ENCODE results near the gene SOWAHD. TPM values are rescaled to one million over a fixed set of nuclear protein-coding genes. Genes with fewer than 3 reads are reported as not detected.
A peak's percentile ranks its signal among the peaks of the same experiment; 100 is the strongest.
"Not testable (repeated sequence)": the region's sequence is repeated elsewhere in the genome, so short reads cannot be mapped to it uniquely, and the experiment has no call there.

Gene SOWAHD
- total and polyA plus RNA-seq, 3 experiments from 2014 or later = 0.33 to 0.84 (median 0.55) TPM

GRCh38 chrX:119760026-119760877 is 1.9 kb downstream of the SOWAHD start:
- Mint-ChIP-seq H3K27ac (peak overlapping the region in 4 of 8 donors; percentile 11 to 68 (median 40)), H3K27me3 (peaks cover 0 to 2% of the 10 kb centered on the region in 2 donors)

GRCh38 chrX:119762718-119763117 is 4.3 kb downstream of the SOWAHD start:
- no peaks in the 10 kb centered on the region for H3K9me3 Mint-ChIP-seq
- DNase-seq = no peak
- no peaks in the 10 kb centered on the region for H3K36me3 Mint-ChIP-seq
- Histone ChIP-seq H3K36me3 (ENCODE audit: insufficient read depth, low read length) (no peaks in the 10 kb centered on the region), H3K9me3 (ENCODE audit: low read length) (no peaks in the 10 kb centered on the region), H3K27ac (ENCODE audit: low read depth, low read length) (no peak overlapping the region), H3K4me3 (ENCODE audit: low read length) (no peak overlapping the region), H3K27me3 (ENCODE audit: insufficient read depth, low read length, poor library complexity, severe bottlenecking) (no peaks in the 10 kb centered on the region), H3K4me1 (ENCODE audit: insufficient read depth, low read length) (peaks cover 3% of the 10 kb centered on the region)
- CTCF ChIA-PET = interaction anchor here (1.4 kb wide), 1 partner anchor 9 kb away, joined by 4 read pairs; no protein-coding TSS in a partner anchor
- POLR2A ChIA-PET = no interaction called here
- no peaks in the 10 kb centered on the region for H3K27me3 Mint-ChIP-seq
- H3K4me1 Mint-ChIP-seq = peaks cover 2 to 27% (median 6%) of the 10 kb centered on the region in 3 donors
- H3K27ac Mint-ChIP-seq = peak overlapping the region in 2 of 8 donors; percentile 23 to 87
- peak overlapping the region in 1 of 7 donors; percentile 68 for H3K4me3 Mint-ChIP-seq

More at GRCh38 chrX:119760026-119760877, 1.9 kb downstream of the SOWAHD start:
- Histone ChIP-seq H3K36me3 (ENCODE audit: insufficient read depth, low read length) (no peaks in the 10 kb centered on the region), H3K27me3 (ENCODE audit: insufficient read depth, low read length, poor library complexity, severe bottlenecking) (no peaks in the 10 kb centered on the region), H3K9me3 (ENCODE audit: low read length) (no peaks in the 10 kb centered on the region), H3K27ac (ENCODE audit: low read depth, low read length) (no peak overlapping the region), H3K4me3 (ENCODE audit: low read length) (no peak overlapping the region), H3K4me1 (ENCODE audit: insufficient read depth, low read length) (peaks cover 28% of the 10 kb centered on the region)
- H3K4me3 Mint-ChIP-seq = peak overlapping the region in 6 of 7 donors; percentile 26 to 87 (median 52)
- CTCF ChIA-PET = interaction anchor here (1.0 to 1.4 kb wide), 3 partner anchors 15 to 61 kb away, joined by 3 to 6 read pairs (median 4); no protein-coding TSS in a partner anchor
- POLR2A ChIA-PET = interaction anchor here (0.9 kb wide), 1 partner anchor 29 kb away, joined by 3 read pairs; no protein-coding TSS in a partner anchor
- no peaks in the 10 kb centered on the region for H3K9me3 Mint-ChIP-seq
- no peak for DNase-seq
- peaks cover 0 to 2% (median 0%) of the 10 kb centered on the region in 3 donors for H3K36me3 Mint-ChIP-seq
- peaks cover 26 to 52% (median 30%) of the 10 kb centered on the region in 3 donors for H3K4me1 Mint-ChIP-seq

GRCh38 chrX:119763181-119763580 is 4.8 kb downstream of the SOWAHD start:
- H3K27me3 ChIP-seq (ENCODE audit: insufficient read depth, low read length, poor library complexity, severe bottlenecking) = no peaks in the 10 kb centered on the region
- Mint-ChIP-seq H3K4me3 (no peak overlapping the region), H3K27me3 (no peaks in the 10 kb centered on the region), H3K4me1 (peaks cover 0 to 25% (median 4%) of the 10 kb centered on the region in 3 donors), H3K36me3 (no peaks in the 10 kb centered on the region), H3K9me3 (no peaks in the 10 kb centered on the region), H3K27ac (peak overlapping the region in 1 of 8 donors; percentile 5)
- no peak overlapping the region for H3K27ac ChIP-seq (ENCODE audit: low read depth, low read length)
- no peaks in the 10 kb centered on the region for H3K36me3 ChIP-seq (ENCODE audit: insufficient read depth, low read length)
- no peak for DNase-seq
- H3K4me1 ChIP-seq (ENCODE audit: insufficient read depth, low read length) = no peaks in the 10 kb centered on the region
- POLR2A ChIA-PET = no interaction called here
- H3K4me3 ChIP-seq (ENCODE audit: low read length) = no peak overlapping the region
- no peaks in the 10 kb centered on the region for H3K9me3 ChIP-seq (ENCODE audit: low read length)
- CTCF ChIA-PET = interaction anchor here (1.4 to 1.5 kb wide), 2 partner anchors 8 to 9 kb away, joined by 4 read pairs; no protein-coding TSS in a partner anchor

- POLR2A ChIA-PET = no interaction called here
Observed at GRCh38 chrX:119763836-119764387, 5.5 kb downstream of the SOWAHD start.

GRCh38 chrX:119768436-119768835 is 10.0 kb downstream of the SOWAHD start:
- H3K27me3 Mint-ChIP-seq; H3K4me3 Mint-ChIP-seq; POLR2A ChIA-PET; DNase-seq; H3K36me3 Mint-ChIP-seq; H3K4me3 ChIP-seq (ENCODE audit: low read length); H3K27ac ChIP-seq (ENCODE audit: low read depth, low read length); H3K9me3 Mint-ChIP-seq; H3K4me1 ChIP-seq (ENCODE audit: insufficient read depth, low read length); H3K9me3 ChIP-seq (ENCODE audit: low read length); H3K36me3 ChIP-seq (ENCODE audit: insufficient read depth, low read length); H3K27ac Mint-ChIP-seq; H3K27me3 ChIP-seq (ENCODE audit: insufficient read depth, low read length, poor library complexity, severe bottlenecking); CTCF ChIA-PET; H3K4me1 Mint-ChIP-seq: not testable (repeated sequence)

More at GRCh38 chrX:119763836-119764387, 5.5 kb downstream of the SOWAHD start:
- no peak overlapping the region for H3K4me3 ChIP-seq (ENCODE audit: low read length)
- Mint-ChIP-seq H3K9me3 (no peaks in the 10 kb centered on the region), H3K36me3 (no peaks in the 10 kb centered on the region), H3K27ac (peak overlapping the region in 3 of 8 donors; percentile 5 to 58 (median 54)), H3K27me3 (no peaks in the 10 kb centered on the region), H3K4me3 (peak overlapping the region in 1 of 7 donors; percentile 58), H3K4me1 (peaks cover 0 to 25% (median 4%) of the 10 kb centered on the region in 3 donors)
- CTCF ChIA-PET = interaction anchor here (1.5 kb wide), 1 partner anchor 9 kb away, joined by 4 read pairs; no protein-coding TSS in a partner anchor
- H3K9me3 ChIP-seq (ENCODE audit: low read length) = no peaks in the 10 kb centered on the region
- no peaks in the 10 kb centered on the region for H3K4me1 ChIP-seq (ENCODE audit: insufficient read depth, low read length)
- no peak overlapping the region for H3K27ac ChIP-seq (ENCODE audit: low read depth, low read length)
- DNase-seq = no peak
- no peaks in the 10 kb centered on the region for H3K36me3 ChIP-seq (ENCODE audit: insufficient read depth, low read length)
- H3K27me3 ChIP-seq (ENCODE audit: insufficient read depth, low read length, poor library complexity, severe bottlenecking) = no peaks in the 10 kb centered on the region

- H3K4me3 Mint-ChIP-seq; H3K4me1 Mint-ChIP-seq; H3K27me3 ChIP-seq (ENCODE audit: insufficient read depth, low read length, poor library complexity, severe bottlenecking); H3K9me3 ChIP-seq (ENCODE audit: low read length); H3K27me3 Mint-ChIP-seq; H3K36me3 Mint-ChIP-seq; H3K4me3 ChIP-seq (ENCODE audit: low read length); H3K4me1 ChIP-seq (ENCODE audit: insufficient read depth, low read length); H3K36me3 ChIP-seq (ENCODE audit: insufficient read depth, low read length); POLR2A ChIA-PET; H3K9me3 Mint-ChIP-seq; H3K27ac ChIP-seq (ENCODE audit: low read depth, low read length); DNase-seq: not testable (repeated sequence)
- H3K27ac Mint-ChIP-seq = peak overlapping the region in 1 of 8 donors; percentile 9
- CTCF ChIA-PET = interaction anchor here (1.0 kb wide), 1 partner anchor 13 kb away, joined by 3 read pairs; no protein-coding TSS in a partner anchor
Observed at GRCh38 chrX:119769388-119769787, 11.0 kb downstream of the SOWAHD start.

- ChIA-PET POLR2A (no interaction called here), CTCF (interaction anchor here (0.7 to 1.2 kb wide), 5 partner anchors 9 to 259 kb away, joined by 3 to 5 read pairs (median 4); partner anchors contain the start of gene SOWAHD)
- DNase-seq = no peak
- H3K27me3 ChIP-seq (ENCODE audit: insufficient read depth, low read length, poor library complexity, severe bottlenecking) = no peaks in the 10 kb centered on the region
- H3K9me3 Mint-ChIP-seq = no peaks in the 10 kb centered on the region
- H3K9me3 ChIP-seq (ENCODE audit: low read length) = no peaks in the 10 kb centered on the region
- no peaks in the 10 kb centered on the region for H3K4me1 ChIP-seq (ENCODE audit: insufficient read depth, low read length)
- H3K36me3 ChIP-seq (ENCODE audit: insufficient read depth, low read length) = no peaks in the 10 kb centered on the region
- peak overlapping the region in 4 of 8 donors; percentile 38 to 90 (median 46) for H3K27ac Mint-ChIP-seq
- peaks cover 0 to 8% of the 10 kb centered on the region in 2 donors for H3K27me3 Mint-ChIP-seq
- H3K4me1 Mint-ChIP-seq = peaks cover 0 to 8% (median 5%) of the 10 kb centered on the region in 3 donors
- H3K27ac ChIP-seq (ENCODE audit: low read depth, low read length) = no peak overlapping the region
- H3K4me3 Mint-ChIP-seq = peak overlapping the region in 1 of 7 donors; percentile 41
- peaks cover 0 to 2% (median 1%) of the 10 kb centered on the region in 3 donors for H3K36me3 Mint-ChIP-seq
- H3K4me3 ChIP-seq (ENCODE audit: low read length) = no peak overlapping the region
Observed at GRCh38 chrX:119775517-119776238, 17.3 kb downstream of the SOWAHD start.
